NCI-H526 treated with DMSO at 0.1 percent for 48 hours (cell line): ENCODE measurements around the gene CPPED1.
"Not testable (repeated sequence)": the region's sequence is repeated elsewhere in the genome, so short reads cannot be mapped to it uniquely, and the experiment has no call there.

Source experiments
- DNase-seq: peaks from one replicate; lab custom pipeline; 2025; lab: John Stamatoyannopoulos, UW

Gene CPPED1

GRCh38 chr16:12802048-12802447, 1.6 kb downstream of the CPPED1 start:
- no peak for DNase-seq

GRCh38 chr16:12801511-12802042, 2.1 kb downstream of the CPPED1 start:
- DNase-seq = no peak

GRCh38 chr16:12800817-12801216, 2.9 kb downstream of the CPPED1 start:
- no peak for DNase-seq

GRCh38 chr16:12799996-12800395, 3.7 kb downstream of the CPPED1 start:
- DNase-seq = not testable (repeated sequence)

GRCh38 chr16:12798846-12799245, 4.8 kb downstream of the CPPED1 start:
- DNase-seq = no peak

GRCh38 chr16:12798171-12798570, 5.5 kb downstream of the CPPED1 start:
- no peak for DNase-seq

GRCh38 chr16:12796498-12796897, 7.2 kb downstream of the CPPED1 start:
- no peak for DNase-seq

GRCh38 chr16:12794486-12795387, 8.9 kb downstream of the CPPED1 start:
- no peak for DNase-seq

- no peak for DNase-seq
These were observed 9.8 kb downstream of the CPPED1 start for GRCh38 chr16:12793865-12794240.

- DNase-seq = no peak
These were observed 10.4 kb downstream of the CPPED1 start for GRCh38 chr16:12793120-12793864.

- not testable (repeated sequence) for DNase-seq
These were observed 11.2 kb downstream of the CPPED1 start for GRCh38 chr16:12792528-12792927.

GRCh38 chr16:12791340-12791739, 12.3 kb downstream of the CPPED1 start:
- DNase-seq = no peak

- DNase-seq = no peak
These were observed 14.9 kb downstream of the CPPED1 start for GRCh38 chr16:12788758-12789157.

GRCh38 chr16:12786081-12786480, 17.6 kb downstream of the CPPED1 start:
- no peak for DNase-seq

GRCh38 chr16:12784076-12784475, 19.6 kb downstream of the CPPED1 start:
- no peak for DNase-seq

GRCh38 chr16:12781777-12782176, 21.9 kb downstream of the CPPED1 start:
- DNase-seq = no peak

- DNase-seq = no peak
These were observed 23.2 kb downstream of the CPPED1 start for GRCh38 chr16:12780467-12780866.

- DNase-seq = peak; percentile 25
These were observed 25.0 kb downstream of the CPPED1 start for GRCh38 chr16:12778726-12779125.

GRCh38 chr16:12775656-12776236, 27.9 kb downstream of the CPPED1 start:
- DNase-seq = no peak

- no peak for DNase-seq
These were observed 30.5 kb downstream of the CPPED1 start for GRCh38 chr16:12773221-12773620.

GRCh38 chr16:12771341-12771798, 32.3 kb downstream of the CPPED1 start:
- no peak for DNase-seq

- DNase-seq = no peak
These were observed 34.2 kb downstream of the CPPED1 start for GRCh38 chr16:12769525-12769924.
